Measurements from ENCODE around the gene TNNT2.

- TF ChIP-seq CTCF (IDR thresholded peaks at IDR 0.05) (no peak), POLR2A (IDR thresholded peaks at IDR 0.05) (no peak)
These were observed 33.0 kb downstream of the TNNT2 start for GRCh38 chr1:201344206-201345080.
